ENCODE measurements around the gene EGF.

EGF gene

DNA sequence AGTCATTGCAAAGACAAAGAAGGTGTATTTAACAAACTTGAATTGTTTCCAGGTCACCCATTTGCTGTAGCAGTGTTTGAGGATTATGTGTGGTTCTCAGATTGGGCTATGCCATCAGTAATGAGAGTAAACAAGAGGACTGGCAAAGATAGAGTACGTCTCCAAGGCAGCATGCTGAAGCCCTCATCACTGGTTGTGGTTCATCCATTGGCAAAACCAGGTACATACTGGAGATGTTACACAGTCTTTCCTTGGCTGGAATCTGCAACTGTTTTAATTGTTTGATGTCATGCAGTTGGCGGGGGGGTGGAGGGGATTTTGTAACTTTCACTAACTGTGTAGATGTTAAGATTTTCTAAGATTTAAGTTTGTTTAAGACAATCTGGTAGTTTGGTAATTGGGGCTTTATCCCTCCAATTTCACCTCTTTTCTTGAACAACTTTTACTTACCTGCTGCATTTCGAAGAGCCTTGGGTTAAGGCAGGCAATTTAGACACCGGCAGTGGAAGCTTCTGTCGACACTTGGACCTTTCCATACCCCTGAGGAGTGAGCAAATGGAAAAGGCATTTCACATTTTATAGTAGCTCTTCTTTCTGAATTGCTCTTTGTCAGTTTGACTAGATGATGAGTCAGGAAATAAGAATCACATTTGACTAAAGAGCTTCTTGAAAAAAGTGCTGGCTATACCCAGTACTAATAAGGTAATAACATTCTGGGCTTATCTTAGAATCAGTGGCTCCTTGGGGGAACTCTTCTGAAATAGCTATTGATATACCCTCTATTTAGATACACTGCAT, 67.4 kb downstream of the EGF start:
- in situ Hi-C loops (cut with MboI; ENCODE audit: low pct_unique_long_range_greater_than_20kb, low sequenced_read_pairs): loop anchor here (10.0 kb wide), 1 partner anchor 545 kb away; the partner anchor contains the start of gene SEC24B
- DNase-seq: no peak

DNA sequence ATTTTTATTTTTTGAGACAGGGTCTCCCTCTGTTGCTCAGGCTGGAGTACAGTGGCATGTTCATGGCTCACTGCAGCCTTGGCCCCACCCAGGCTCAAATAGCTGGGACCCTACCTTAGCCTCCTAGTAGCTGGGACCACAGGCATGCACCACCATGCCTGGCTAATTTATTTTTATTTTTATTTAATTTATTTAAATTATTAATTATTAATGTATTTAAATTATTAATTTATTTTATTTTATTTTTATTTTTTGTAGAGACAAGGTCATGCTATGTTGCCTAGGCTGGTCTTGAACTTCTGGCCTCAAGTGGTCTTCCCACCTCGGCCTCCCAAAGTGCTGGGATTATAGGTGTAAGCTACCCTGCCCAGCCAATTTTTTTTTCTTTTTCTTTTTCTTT, 69.3 kb downstream of the EGF start:
- DNase-seq: no peak
- in situ Hi-C loops (cut with MboI; ENCODE audit: low pct_unique_long_range_greater_than_20kb, low sequenced_read_pairs): no loop called here

GRCh38 chr4:109982521-109982920, 69.8 kb downstream of the EGF start:
- no peak for DNase-seq
- in situ Hi-C loops (cut with MboI; ENCODE audit: low pct_unique_long_range_greater_than_20kb, low sequenced_read_pairs): no loop called here

DNA sequence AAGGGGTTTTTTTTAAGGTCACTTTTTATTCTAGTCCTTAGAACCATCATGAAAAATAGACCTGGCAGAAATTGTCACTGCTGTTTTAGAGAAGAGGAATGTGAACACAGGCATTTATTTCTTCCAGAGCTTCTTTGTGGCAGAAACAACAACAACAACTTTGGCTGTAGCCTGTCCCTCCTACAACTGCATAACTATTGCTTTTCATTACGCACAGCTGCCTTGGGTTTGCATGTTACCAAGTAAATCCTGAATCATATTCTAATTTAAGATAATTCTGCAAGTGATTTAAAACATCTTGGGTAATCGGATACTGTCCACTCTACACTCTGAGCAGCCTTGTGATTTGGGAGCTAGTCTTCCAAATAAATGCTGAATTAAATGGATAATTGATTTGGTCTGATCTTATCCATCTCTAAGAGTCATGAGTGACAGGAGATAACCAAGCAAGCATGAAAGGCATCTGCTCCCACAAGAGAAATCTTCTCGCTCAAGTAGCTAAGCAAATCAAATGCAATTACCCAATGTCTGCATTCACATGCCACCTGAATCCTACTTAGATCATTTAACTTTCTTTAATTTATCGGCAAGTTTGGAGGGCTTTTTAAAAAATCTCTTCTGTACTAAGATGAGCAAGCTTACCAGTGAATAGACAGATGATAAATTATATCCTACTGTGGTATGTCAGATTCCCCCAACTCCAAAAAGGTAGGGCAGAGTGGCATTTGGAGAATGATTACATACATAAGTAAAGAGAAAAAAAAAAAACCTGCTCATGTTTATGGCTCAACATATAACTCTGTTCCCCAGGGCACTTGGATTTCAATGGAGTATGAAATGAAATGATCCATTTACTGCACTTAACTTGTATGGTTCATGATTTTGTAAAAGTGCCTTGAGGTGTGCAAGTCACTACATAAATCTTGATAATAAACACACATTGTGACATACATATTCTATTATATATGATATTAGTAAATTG, 73.6 kb downstream of the EGF start:
- in situ Hi-C loops (cut with MboI; ENCODE audit: low pct_unique_long_range_greater_than_20kb, low sequenced_read_pairs): no loop called here
- DNase-seq: no peak

- in situ Hi-C loops (cut with MboI; ENCODE audit: low pct_unique_long_range_greater_than_20kb, low sequenced_read_pairs): no loop called here
- no peak for DNase-seq
These were observed 76.4 kb downstream of the EGF start for GRCh38 chr4:109989044-109989443.

GRCh38 chr4:109989618-109990017, 76.9 kb downstream of the EGF start:
- no peak for DNase-seq
- in situ Hi-C loops (cut with MboI; ENCODE audit: low pct_unique_long_range_greater_than_20kb, low sequenced_read_pairs): no loop called here

DNA sequence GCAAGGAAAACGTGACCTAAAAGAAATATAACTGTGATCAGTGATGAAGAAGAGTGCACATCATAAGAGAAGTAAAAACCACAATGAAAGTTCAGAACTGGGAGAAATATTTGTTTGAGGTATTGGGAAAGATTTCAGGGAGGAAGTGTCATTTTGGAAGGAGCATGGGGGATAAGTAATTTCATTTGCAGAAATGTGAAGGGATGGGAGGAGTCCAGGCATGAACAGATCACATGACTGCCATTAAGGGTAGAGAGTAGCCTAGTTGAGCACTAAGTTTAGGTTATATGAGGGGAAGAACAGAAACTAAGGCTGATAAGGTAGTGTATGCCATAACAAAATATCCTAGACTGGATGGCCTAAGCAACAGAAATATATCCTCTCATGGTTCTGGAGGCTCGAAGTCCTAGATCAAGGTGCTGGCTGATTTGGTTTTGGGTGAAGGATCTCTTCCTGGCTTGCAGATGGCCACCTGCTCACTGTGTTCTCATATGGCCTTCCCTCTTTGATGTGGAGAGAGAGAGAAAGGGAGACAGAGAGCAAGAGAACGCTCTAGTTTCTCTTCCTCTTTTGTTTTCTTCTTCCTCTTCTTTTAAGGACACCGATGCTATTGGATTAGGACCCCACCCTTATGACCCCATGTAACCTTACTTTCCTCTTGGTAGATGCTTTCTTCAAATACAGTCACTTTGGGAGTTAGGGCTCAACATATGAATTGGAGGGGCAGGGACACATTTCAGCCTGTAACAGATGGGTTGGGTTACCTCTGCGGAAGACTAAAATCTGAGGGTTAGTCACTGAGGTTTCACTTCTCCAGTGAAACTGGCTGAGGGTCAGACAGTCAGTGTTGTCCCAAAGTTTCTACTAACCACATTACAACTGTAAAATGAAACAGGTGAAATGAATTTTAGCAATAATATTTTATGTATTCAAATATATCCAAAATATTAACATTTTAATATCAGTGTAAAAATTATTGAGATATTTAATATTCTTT, 77.9 kb downstream of the EGF start:
- in situ Hi-C loops (cut with MboI; ENCODE audit: low pct_unique_long_range_greater_than_20kb, low sequenced_read_pairs): no loop called here
- peak; percentile 62 for DNase-seq

DNA sequence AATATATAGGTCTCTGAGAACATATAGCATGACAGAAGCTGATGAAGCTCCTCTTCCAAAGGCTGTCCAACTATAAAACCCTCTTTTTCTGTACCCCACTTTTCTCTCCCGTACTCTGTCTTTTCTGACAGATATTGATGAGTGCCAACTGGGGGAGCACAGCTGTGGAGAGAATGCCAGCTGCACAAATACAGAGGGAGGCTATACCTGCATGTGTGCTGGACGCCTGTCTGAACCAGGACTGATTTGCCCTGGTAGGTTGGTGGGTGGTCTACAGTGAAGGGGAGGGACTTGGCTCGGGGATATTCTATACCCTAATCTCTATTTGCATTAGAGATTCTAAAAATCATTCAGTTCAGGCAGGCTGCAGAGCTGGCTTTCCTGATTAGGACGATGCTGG, 80.4 kb downstream of the EGF start:
- in situ Hi-C loops (cut with MboI; ENCODE audit: low pct_unique_long_range_greater_than_20kb, low sequenced_read_pairs): no loop called here
- no peak for DNase-seq

DNA sequence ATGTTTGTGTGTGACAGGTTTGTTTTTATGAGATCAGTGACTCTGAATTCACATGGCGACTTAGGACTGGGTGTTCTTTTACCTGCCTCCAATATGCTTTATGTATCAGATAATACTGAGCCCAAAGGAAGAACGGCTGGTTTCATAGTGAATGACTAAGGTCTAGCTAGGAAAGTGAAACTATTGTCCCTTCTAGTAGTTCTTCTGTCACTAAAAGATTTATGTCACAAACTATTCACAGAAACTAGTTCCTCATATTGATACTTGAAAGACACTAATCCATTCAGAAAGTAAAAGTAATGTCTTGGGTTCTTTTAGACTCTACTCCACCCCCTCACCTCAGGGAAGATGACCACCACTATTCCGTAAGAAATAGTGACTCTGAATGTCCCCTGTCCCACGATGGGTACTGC, 81.7 kb downstream of the EGF start:
- in situ Hi-C loops (cut with MboI; ENCODE audit: low pct_unique_long_range_greater_than_20kb, low sequenced_read_pairs): no loop called here
- DNase-seq: no peak

DNA sequence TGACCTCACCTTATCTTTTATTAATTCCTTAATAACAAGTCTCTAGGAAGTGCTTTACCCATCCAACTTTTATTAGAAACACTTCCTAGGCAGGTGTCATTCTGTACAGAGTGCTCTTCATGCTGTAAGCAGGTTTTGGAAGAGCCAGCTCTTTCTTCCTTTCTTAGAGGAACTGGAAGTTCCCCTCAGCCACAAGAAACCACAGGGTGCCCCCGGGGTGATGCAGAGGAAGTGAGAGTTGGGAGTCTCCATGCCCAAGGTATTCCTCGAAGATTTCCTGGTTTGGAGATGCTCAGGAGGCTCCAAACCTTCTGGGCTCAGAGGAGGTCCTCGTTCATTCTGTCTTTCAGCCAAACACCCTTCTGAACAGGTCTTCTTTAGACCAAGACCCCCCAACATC, 83.8 kb downstream of the EGF start:
- in situ Hi-C loops (cut with MboI; ENCODE audit: low pct_unique_long_range_greater_than_20kb, low sequenced_read_pairs): no loop called here
- DNase-seq: no peak

GRCh38 chr4:109998867-109999584, 86.3 kb downstream of the EGF start:
- peak; percentile 71 for DNase-seq
- in situ Hi-C loops (cut with MboI; ENCODE audit: low pct_unique_long_range_greater_than_20kb, low sequenced_read_pairs): no loop called here

DNA sequence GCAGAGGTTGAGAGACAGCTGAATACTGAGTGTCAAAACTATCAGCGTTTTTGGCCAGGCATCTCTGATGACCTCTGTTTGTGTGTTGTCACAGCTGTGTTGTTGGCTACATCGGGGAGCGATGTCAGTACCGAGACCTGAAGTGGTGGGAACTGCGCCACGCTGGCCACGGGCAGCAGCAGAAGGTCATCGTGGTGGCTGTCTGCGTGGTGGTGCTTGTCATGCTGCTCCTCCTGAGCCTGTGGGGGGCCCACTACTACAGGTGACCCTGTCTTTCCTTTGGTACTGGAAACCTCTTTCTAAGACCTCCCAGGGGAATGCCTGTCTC, 86.9 kb downstream of the EGF start:
- no peak for DNase-seq
- in situ Hi-C loops (cut with MboI; ENCODE audit: low pct_unique_long_range_greater_than_20kb, low sequenced_read_pairs): no loop called here

GRCh38 chr4:110002326-110002725, 89.6 kb downstream of the EGF start:
- in situ Hi-C loops (cut with MboI; ENCODE audit: low pct_unique_long_range_greater_than_20kb, low sequenced_read_pairs): loop anchor here (10.0 kb wide), 1 partner anchor 522 kb away; no protein-coding TSS in a partner anchor
- DNase-seq: no peak

DNA sequence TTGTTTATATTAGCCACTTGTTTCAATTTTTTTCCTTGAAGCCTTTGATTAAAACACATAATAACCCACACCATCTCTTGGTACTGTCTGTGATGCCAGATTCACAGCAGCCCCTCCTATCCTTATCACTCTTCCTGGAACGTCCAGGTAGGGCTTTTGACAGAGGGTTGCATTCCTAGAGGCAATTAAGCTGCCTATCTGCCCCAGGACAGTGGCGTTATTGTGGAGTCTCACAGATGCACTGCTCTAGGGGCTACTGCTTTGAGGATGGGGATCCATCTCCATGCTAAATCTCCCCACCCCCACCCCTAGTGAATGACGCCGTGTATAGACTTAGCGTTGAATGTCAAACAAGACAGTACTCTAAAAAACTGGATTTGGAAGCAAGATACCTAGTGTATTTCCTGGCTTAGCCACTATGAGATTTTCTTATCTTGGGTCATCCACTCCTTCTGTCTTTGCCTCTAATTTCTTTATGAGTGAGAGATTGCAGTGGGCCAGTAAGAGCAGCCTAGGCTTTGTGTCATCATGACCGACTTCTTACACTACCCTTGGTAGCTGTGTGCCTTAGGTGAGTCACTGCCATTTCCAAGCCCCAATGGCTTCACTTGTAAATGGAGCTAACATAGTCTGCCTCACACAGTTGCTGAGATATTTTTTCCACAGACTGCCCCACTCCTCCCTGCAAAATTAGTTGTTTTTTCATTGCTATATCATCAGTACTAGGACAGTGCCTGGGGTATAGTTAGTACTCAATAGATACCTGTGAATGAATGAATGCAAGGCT, 90.9 kb downstream of the EGF start:
- no peak for DNase-seq
- in situ Hi-C loops (cut with MboI; ENCODE audit: low pct_unique_long_range_greater_than_20kb, low sequenced_read_pairs): loop anchor here (10.0 kb wide), 1 partner anchor 521 kb away; no protein-coding TSS in a partner anchor

GRCh38 chr4:110004556-110004955, 91.9 kb downstream of the EGF start:
- in situ Hi-C loops (cut with MboI; ENCODE audit: low pct_unique_long_range_greater_than_20kb, low sequenced_read_pairs): loop anchor here (10.0 kb wide), 1 partner anchor 520 kb away; no protein-coding TSS in a partner anchor
- no peak for DNase-seq

DNA sequence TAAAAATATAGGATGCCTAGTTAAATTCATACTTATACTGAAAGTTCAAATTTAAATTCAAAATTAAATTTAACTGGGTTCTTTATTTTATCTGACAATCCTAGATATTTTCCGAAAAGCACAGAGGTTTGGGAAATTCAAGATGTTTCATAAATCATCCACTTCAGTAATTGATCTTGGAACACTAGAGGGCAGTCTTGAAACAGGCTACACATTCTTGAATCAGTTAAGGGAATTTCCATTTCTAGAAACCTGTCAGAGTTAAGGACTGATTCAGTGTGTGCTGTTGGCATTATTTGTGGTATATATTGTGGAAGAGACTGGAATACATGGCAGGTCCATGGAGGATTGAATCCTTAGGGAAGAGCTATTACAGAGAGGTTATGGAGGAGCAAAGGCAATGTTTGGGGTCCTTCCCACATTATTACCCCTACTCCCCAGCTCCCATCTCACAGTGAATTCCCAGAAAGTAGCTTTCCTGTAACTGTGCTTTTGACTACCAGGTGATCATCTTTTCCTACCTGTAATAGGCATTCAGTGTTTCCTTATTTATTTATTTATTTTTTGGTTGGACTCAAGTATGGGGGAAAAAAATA, 92.9 kb downstream of the EGF start:
- in situ Hi-C loops (cut with MboI; ENCODE audit: low pct_unique_long_range_greater_than_20kb, low sequenced_read_pairs): loop anchor here (10.0 kb wide), 1 partner anchor 519 kb away; no protein-coding TSS in a partner anchor
- DNase-seq: peak; percentile 60

DNA sequence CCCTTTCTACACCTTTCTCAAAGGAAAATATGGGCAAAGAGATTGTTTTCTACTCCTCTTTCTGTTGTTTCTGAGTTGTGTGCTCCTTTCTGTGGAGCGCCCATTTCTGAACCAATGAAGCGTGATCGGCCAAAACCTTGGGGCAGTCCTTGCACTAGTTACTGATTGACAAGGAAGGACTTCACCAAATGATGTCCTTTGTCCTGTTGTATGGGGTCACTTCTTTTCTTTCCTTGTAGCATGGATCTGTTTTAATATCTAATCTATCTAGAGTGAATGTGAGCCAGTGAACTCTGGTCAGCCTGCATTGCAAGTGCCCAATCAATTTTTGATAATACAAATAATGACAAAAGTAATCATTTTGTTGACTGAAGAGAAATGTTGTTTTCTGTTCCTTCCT, 94.5 kb downstream of the EGF start:
- in situ Hi-C loops (cut with MboI; ENCODE audit: low pct_unique_long_range_greater_than_20kb, low sequenced_read_pairs): loop anchor here (10.0 kb wide), 1 partner anchor 518 kb away; no protein-coding TSS in a partner anchor
- DNase-seq: no peak
